Pericardium fibroblast (primary cell): ENCODE data around the gene NUMBL. TPM values are rescaled to one million over a fixed set of nuclear protein-coding genes. Genes with fewer than 3 reads are reported as not detected.

ENCODE experiments used
- total RNA-seq: library from RNA; depleted of rRNA; stranded (reverse); fragments of >200 nt; gene quantifications from 2 replicates; pipeline ENCODE4 v1.2.3, GENCODE V29; 2015

NUMBL gene
- 51.6 and 57.1 TPM in 2 replicates for total RNA-seq

DNA sequence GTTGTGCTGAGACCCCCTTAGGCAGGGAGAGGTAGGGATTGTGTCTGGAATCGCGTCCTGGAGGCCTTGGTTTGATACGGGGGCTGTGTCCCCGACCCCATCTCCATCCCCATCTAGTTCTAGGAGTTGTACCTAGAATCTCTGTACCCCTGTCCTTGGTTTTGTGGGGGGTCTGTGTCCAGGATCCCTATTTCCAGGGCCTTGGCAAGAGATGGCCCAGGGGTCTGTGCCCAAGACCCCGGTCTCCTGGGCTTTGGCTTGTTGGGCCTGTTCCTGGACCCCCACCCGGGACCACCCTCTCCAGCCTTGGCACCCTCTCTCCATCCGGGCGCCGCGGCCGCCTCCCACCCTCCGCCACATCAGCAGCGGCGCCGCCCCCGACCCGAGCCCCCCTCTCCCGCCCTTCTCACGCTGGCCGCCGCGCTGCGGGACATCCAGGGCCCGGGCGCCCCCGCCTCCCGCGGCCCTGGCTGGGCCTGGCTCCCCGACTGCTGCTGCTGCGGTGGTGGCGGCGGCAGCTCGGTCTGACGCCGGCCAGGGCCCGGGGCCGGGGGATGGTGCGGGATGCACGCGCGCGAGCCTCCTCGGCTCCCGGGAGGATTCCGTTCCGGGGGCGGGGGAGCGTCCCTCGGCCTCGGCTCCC, at the start of gene NUMBL:
Gene NUMBL, minus strand, starts transcription at position 602 of the 643 bp plus-strand sequence. Its CDS starts 168 bp downstream, at position 434.

DNA sequence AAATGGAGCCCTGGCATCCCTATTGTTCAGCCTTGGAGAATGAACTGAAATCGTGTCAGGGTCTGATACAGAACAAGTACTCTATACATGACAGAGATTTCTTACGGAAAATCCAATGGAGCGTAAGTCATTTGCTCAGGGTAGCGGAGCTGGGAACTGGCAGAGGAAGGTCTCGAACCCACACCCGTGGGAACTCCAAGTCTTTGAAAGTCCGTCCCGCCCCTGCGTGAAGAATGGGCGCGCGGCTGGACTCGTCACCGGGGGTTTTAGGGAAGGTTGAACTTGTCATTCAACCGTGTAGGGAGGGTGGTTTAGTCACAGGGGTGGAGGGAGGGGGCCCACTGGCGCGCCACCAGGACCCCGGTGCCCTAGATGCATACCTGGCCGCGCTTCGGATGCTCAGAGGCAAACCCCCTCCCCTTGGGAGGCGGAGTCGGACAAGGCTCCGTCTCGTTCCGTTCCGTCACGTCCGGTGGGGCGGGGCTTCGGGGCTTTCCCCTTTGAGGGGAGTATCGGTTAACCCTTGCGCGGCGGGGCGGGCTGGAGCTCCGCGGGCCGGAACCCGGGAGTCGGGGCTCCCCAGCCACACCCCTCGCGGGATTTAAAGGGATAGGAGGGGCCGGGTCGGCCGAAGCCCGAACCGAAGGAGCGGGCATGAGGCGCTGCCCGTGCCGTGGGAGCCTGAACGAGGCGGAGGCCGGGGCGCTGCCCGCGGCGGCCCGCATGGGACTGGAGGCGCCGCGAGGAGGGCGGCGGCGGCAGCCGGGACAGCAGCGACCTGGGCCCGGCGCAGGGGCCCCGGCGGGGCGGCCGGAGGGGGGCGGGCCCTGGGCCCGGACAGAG, 26.3 kb upstream of the NUMBL start, which contains the start of the genes COQ8B and ITPKC:
Gene COQ8B, minus strand, starts transcription at position 405 of the 843 bp plus-strand sequence. CDS start 2,254 bp downstream, outside the sequence.
Gene ITPKC, plus strand, starts transcription at position 631 of the 843 bp plus-strand sequence. Its CDS starts 24 bp downstream, at position 655.

Other genes with a start within 250 kb of the NUMBL start
- 19.0 and 35.2 TPM in 2 replicates for gene SERTAD3, start 246.3 kb downstream of the NUMBL start, total RNA-seq
- gene BLVRB, start 224.9 kb downstream of the NUMBL start, total RNA-seq: 114 and 157 TPM in 2 replicates
- gene SPTBN4, start 223.7 kb downstream of the NUMBL start, total RNA-seq: 0.47 and 1.4 TPM in 2 replicates
- 35.7 and 46.7 TPM in 2 replicates for gene SHKBP1, start 113.8 kb downstream of the NUMBL start, total RNA-seq
- gene LTBP4, start 89.3 kb downstream of the NUMBL start, total RNA-seq: 87.1 and 97.0 TPM in 2 replicates
- 18.6 and 26.3 TPM in 2 replicates for gene COQ8B, start 26.2 kb upstream of the NUMBL start, total RNA-seq
- gene ITPKC, start 26.5 kb upstream of the NUMBL start, total RNA-seq: 26.1 and 34.7 TPM in 2 replicates
- 5.7 and 10.1 TPM in 2 replicates for gene ACTMAP, start 59.8 kb upstream of the NUMBL start, total RNA-seq
- gene SNRPA, start 60.6 kb upstream of the NUMBL start, total RNA-seq: 43.1 and 46.5 TPM in 2 replicates
- gene MIA, start 84.9 kb upstream of the NUMBL start, total RNA-seq: not detected in 2 replicates
- gene RAB4B, start 87.6 kb upstream of the NUMBL start, total RNA-seq: 21.3 and 37.3 TPM in 2 replicates
- 70.1 and 114 TPM in 2 replicates for gene EGLN2, start 108.5 kb upstream of the NUMBL start, total RNA-seq
- gene CYP2A6, start 159.8 kb upstream of the NUMBL start, total RNA-seq: not detected in 2 replicates
- not detected in 2 replicates for gene CYP2A7, start 191.6 kb upstream of the NUMBL start, total RNA-seq